CD14-positive monocyte (primary cell): ENCODE data around the gene ATP7A. TPM values are rescaled to one million over a fixed set of nuclear protein-coding genes. Genes with fewer than 3 reads are reported as not detected.
A peak's percentile ranks its signal among the peaks of the same experiment; 100 is the strongest.

Source experiments
- DNase-seq, 3 donors: peaks; one replicate each; pipeline ENCODE4 v3.0.0-alpha.2; 2011 to 2022
- H2AFZ ChIP-seq: 2 replicates; pipeline ENCODE4 v1.6.0; 2012; ENCODE audit warnings: mild to moderate bottlenecking, low read depth, low read length, inconsistent platforms; ENCODE audit not compliant: insufficient read depth, poor library complexity, severe bottlenecking
- H3K27ac ChIP-seq, 2 donors: 1 replicate in 1 of 2; 2 replicates in 1 of 2; pipeline ENCODE4 v1.5.1; 2012 to 2013; ENCODE audit warnings: low read length in 2 of 2, control low read depth in 1 of 2, inconsistent platforms in 1 of 2, low read depth in 1 of 2, mild to moderate bottlenecking in 1 of 2
- H3K27me3 ChIP-seq, 2 donors: one replicate each; pipeline versions ENCODE4 v1.6.0 to v1.6.1; 2011 to 2013; ENCODE audit warnings: low read length in 2 of 2; ENCODE audit not compliant: control insufficient read depth in 2 of 2, insufficient read depth in 2 of 2
- H3K36me3 ChIP-seq, 2 donors: replicated peaks in 1 of 2; 1 replicate in 1 of 2; 2 replicates in 1 of 2; pipeline versions ENCODE4 v1.5.1 to v1.6.1; 2012 to 2013; ENCODE audit warnings: low read length in 2 of 2, control low read depth in 1 of 2, inconsistent platforms in 1 of 2, mild to moderate bottlenecking in 1 of 2; ENCODE audit not compliant: insufficient read depth in 2 of 2, control insufficient read depth in 1 of 2
- H3K4me1 ChIP-seq, 2 donors: 1 replicate in 1 of 2; 2 replicates in 1 of 2; pipeline versions ENCODE4 v1.5.1 to v1.6.1; 2012 to 2013; ENCODE audit warnings: low read length in 2 of 2, control low read depth in 1 of 2, inconsistent platforms in 1 of 2, mild to moderate bottlenecking in 1 of 2, moderate library complexity in 1 of 2; ENCODE audit not compliant: insufficient read depth in 2 of 2, control insufficient read depth in 1 of 2
- H3K4me2 ChIP-seq: replicated peaks from 2 replicates; pipeline ENCODE3; 2012; ENCODE audit warnings: low read length, moderate library complexity, mild to moderate bottlenecking; ENCODE audit not compliant: poor library complexity, severe bottlenecking; ENCODE audit errors: extremely low read depth
- H3K4me3 ChIP-seq, 3 experiments: fragments of 200-600 bp in 1 of 3; sonication (generic) in 1 of 3; replicated peaks in 1 of 3; 1 replicate in 2 of 3; 2 replicates in 1 of 3; pipeline ENCODE4 v1.5.1; 2011 to 2013; ENCODE audit warnings: low read length in 3 of 3, mild to moderate bottlenecking in 3 of 3, control low read depth in 2 of 3, low read depth in 2 of 3, inconsistent platforms in 1 of 3, moderate library complexity in 1 of 3
- H3K79me2 ChIP-seq: 2 replicates; pipeline ENCODE4 v1.6.0; 2012; ENCODE audit warnings: mild to moderate bottlenecking, control low read depth, inconsistent platforms, low read length, moderate library complexity; ENCODE audit not compliant: insufficient read depth
- H3K9ac ChIP-seq: 2 replicates; pipeline ENCODE4 v1.6.0; 2017; ENCODE audit warnings: low read length, mild to moderate bottlenecking; ENCODE audit not compliant: insufficient read depth, poor library complexity, severe bottlenecking
- H3K9me3 ChIP-seq, 2 donors: replicated peaks in 1 of 2; 1 replicate in 1 of 2; 2 replicates in 1 of 2; pipeline versions ENCODE4 v1.5.1 to v1.6.1; 2012 to 2013; ENCODE audit warnings: low read length in 2 of 2, control low read depth in 1 of 2; ENCODE audit not compliant: control insufficient read depth in 1 of 2, insufficient read depth in 1 of 2
- H4K20me1 ChIP-seq: 2 replicates; pipeline ENCODE4 v1.6.0; 2012; ENCODE audit warnings: mild to moderate bottlenecking, low read length, control low read depth, moderate library complexity; ENCODE audit not compliant: insufficient read depth
- H3K27ac Mint-ChIP-seq, 7 donors: one replicate each; pipeline ENCODE4 v1.8.0; 2020; ENCODE audit warnings: mild to moderate bottlenecking in 7 of 7, mixed read lengths in 7 of 7, moderate library complexity in 6 of 7, inconsistent platforms in 2 of 7
- H3K27me3 Mint-ChIP-seq, 3 donors: one replicate each; pipeline ENCODE4 v1.8.0; 2021 to 2022; ENCODE audit warnings: low read depth in 3 of 3, mild to moderate bottlenecking in 3 of 3, mixed read lengths in 3 of 3, moderate library complexity in 3 of 3, inconsistent platforms in 1 of 3
- H3K36me3 Mint-ChIP-seq, 2 donors: one replicate each; pipeline ENCODE4 v1.8.0; 2020; ENCODE audit warnings: mixed read lengths in 2 of 2, inconsistent platforms in 1 of 2, mild to moderate bottlenecking in 1 of 2
- H3K4me1 Mint-ChIP-seq: one replicate; pipeline ENCODE4 v1.8.0; 2020; ENCODE audit warnings: mild to moderate bottlenecking, mixed read lengths
- H3K4me3 Mint-ChIP-seq, 2 donors: one replicate each; pipeline ENCODE4 v1.8.0; 2020; ENCODE audit warnings: mild to moderate bottlenecking in 2 of 2, mixed read lengths in 2 of 2, moderate library complexity in 1 of 2
- H3K9me3 Mint-ChIP-seq, 7 donors: one replicate each; pipeline ENCODE4 v1.8.0; 2020 to 2022; ENCODE audit warnings: mixed read lengths in 7 of 7, mild to moderate bottlenecking in 6 of 7, moderate library complexity in 6 of 7, inconsistent platforms in 2 of 7
- CTCF ChIP-seq: fragments of 200-600 bp; IDR thresholded peaks from one replicate; pipeline ENCODE4 v1.8.0; 2022; ENCODE audit warnings: antibody characterized with exemption, mild to moderate bottlenecking
- WGBS: methylation state at CpG from one replicate; pipeline ENCODE4 v1.1.5; 2013; ENCODE audit warnings: missing lambda C conversion rate; ENCODE audit not compliant: insufficient coverage; 5-methylcytosine and 5-hydroxymethylcytosine counted together
- intact Hi-C, 2 donors: fragments of 100-400 bp; cut with micrococcal nuclease; formaldehyde crosslinking; loops; one replicate each; pipeline versions ENCODE4 v1.15.0 to v1.15.1; 2023
- polyA plus RNA-seq, 3 donors: library from polyadenylated mRNA; depleted of rRNA in 1 of 3; unstranded in 2 of 3; stranded (reverse) in 1 of 3; fragments of 300-500 nt in 2 of 3; fragments of >200 nt in 1 of 3; fragmentation: Illumina TruSeq in 2 of 3; gene quantifications; 1 replicate in 2 of 3; 2 replicates in 1 of 3; pipeline ENCODE4 v1.2.3, GENCODE V29; 2012 to 2021

The ATP7A gene
- polyA plus RNA-seq, 3 donors: 2.3 to 3.8 (median 2.8) TPM

- H3K4me1 ChIP-seq: peaks cover 7 to 11% of the 10 kb centered on the region in 2 donors
- H3K27me3 ChIP-seq: no peaks in the 10 kb centered on the region
- no peak for DNase-seq
- WGBS: 100% methylated on average over 1 of the region's 2 CpGs
- H3K27ac ChIP-seq: no peak overlapping the region
- intact Hi-C loops: no loop called here
- Mint-ChIP-seq H3K36me3 (peaks cover 4 to 9% of the 10 kb centered on the region in 2 donors), H3K27ac (no peak overlapping the region), H3K9me3 (peaks cover 0 to 10% (median 1%) of the 10 kb centered on the region in 7 donors), H3K4me3 (no peak overlapping the region), H3K4me1 (peaks cover 11% of the 10 kb centered on the region), H3K27me3 (peaks cover 0 to 7% (median 2%) of the 10 kb centered on the region in 3 donors)
- H3K36me3 ChIP-seq: no peaks in the 10 kb centered on the region
- H4K20me1 ChIP-seq: peaks cover 3% of the 10 kb centered on the region
- H3K9me3 ChIP-seq: no peaks in the 10 kb centered on the region
- no peak overlapping the region for H3K4me2 ChIP-seq
- peaks cover 58% of the 10 kb centered on the region for H3K79me2 ChIP-seq
- no peak overlapping the region for H3K4me3 ChIP-seq
- H2AFZ ChIP-seq: no peak overlapping the region
- no peak for TF ChIP-seq CTCF
- no peak overlapping the region for H3K9ac ChIP-seq
These were observed 17.6 kb upstream of the ATP7A start for GRCh38 chrX:77892887-77893286.

GRCh38 chrX:77893713-77894112 is 16.8 kb upstream of the ATP7A start:
- peaks cover 7 to 11% of the 10 kb centered on the region in 2 donors for H3K4me1 ChIP-seq
- Mint-ChIP-seq H3K27me3 (peaks cover 0 to 9% (median 2%) of the 10 kb centered on the region in 3 donors), H3K36me3 (peaks cover 4 to 9% of the 10 kb centered on the region in 2 donors), H3K4me3 (no peak overlapping the region), H3K4me1 (peaks cover 11% of the 10 kb centered on the region), H3K9me3 (peaks cover 0 to 10% (median 1%) of the 10 kb centered on the region in 7 donors), H3K27ac (peak overlapping the region in 3 of 7 donors; percentile 22 to 66 (median 54))
- H3K4me3 ChIP-seq: peak overlapping the region in 1 of 3 experiments; percentile 89
- H3K36me3 ChIP-seq: no peaks in the 10 kb centered on the region
- H3K27ac ChIP-seq: peak overlapping the region in 1 of 2 donors; percentile 91
- H2AFZ ChIP-seq: no peak overlapping the region
- H3K4me2 ChIP-seq: peak overlapping the region; percentile 81
- peaks cover 3% of the 10 kb centered on the region for H4K20me1 ChIP-seq
- no peak overlapping the region for H3K9ac ChIP-seq
- intact Hi-C loops: no loop called here
- no peaks in the 10 kb centered on the region for H3K9me3 ChIP-seq
- peaks cover 58% of the 10 kb centered on the region for H3K79me2 ChIP-seq
- H3K27me3 ChIP-seq: no peaks in the 10 kb centered on the region
- DNase-seq: no peak
- TF ChIP-seq CTCF: no peak
- no CpG with 5 or more reads among the region's 10 CpGs for WGBS
